Testis (tissue), 3 donors: ENCODE measurements around the gene TXNDC16. TPM values are rescaled to one million over a fixed set of nuclear protein-coding genes. Genes with fewer than 3 reads are reported as not detected.

Experiments
- DNase-seq: peaks from one replicate; pipeline ENCODE4 v3.0.0-alpha.2; 2019
- H3K27ac ChIP-seq, 2 donors: fragments of 200-600 bp; sonication (generic); one replicate each; pipeline ENCODE4 v1.5.1; 2019
- H3K27me3 ChIP-seq: fragments of 200-600 bp; sonication (generic); one replicate; pipeline ENCODE4 v1.5.1; 2019
- H3K36me3 ChIP-seq: fragments of 200-600 bp; sonication (generic); one replicate; pipeline ENCODE4 v1.5.1; 2017; ENCODE audit warnings: low read depth; ENCODE audit errors: missing control alignments
- H3K4me1 ChIP-seq: fragments of 200-600 bp; sonication (generic); one replicate; pipeline ENCODE4 v1.5.1; 2019
- H3K4me3 ChIP-seq, 2 donors: fragments of 200-600 bp; sonication (generic); one replicate each; pipeline ENCODE4 v1.5.1; 2017 to 2019
- H3K9me3 ChIP-seq: fragments of 200-600 bp; sonication (generic); one replicate; pipeline ENCODE4 v1.5.1; 2017
- CTCF ChIP-seq, 3 experiments: fragments of 450-650 bp in 2 of 3; fragments of 200-600 bp in 1 of 3; sonication (generic) in 1 of 3; IDR thresholded peaks; one replicate each; pipeline ENCODE4 v1.5.1; 2016 to 2019; ENCODE audit warnings: antibody characterized with exemption in 3 of 3, mild to moderate bottlenecking in 2 of 3, moderate library complexity in 1 of 3
- POLR2A ChIP-seq: fragments of 450-650 bp; IDR thresholded peaks from one replicate; pipeline ENCODE4 v1.6.1; 2017; ENCODE audit warnings: antibody characterized with exemption, mild to moderate bottlenecking, moderate library complexity
- WGBS, 2 donors: methylation state at CpG; one replicate each; pipeline ENCODE4 v1.1.5; 2018; 5-methylcytosine and 5-hydroxymethylcytosine counted together
- intact Hi-C: fragments of 100-400 bp; cut with DNase I; formaldehyde crosslinking; loops from one replicate; pipeline ENCODE4 v1.15.1; 2023; ENCODE audit warnings: low total_unique reads
- polyA plus RNA-seq: library from polyadenylated mRNA; stranded (reverse); fragments of 350-450 nt; fragmentation: Illumina TruSeq; extraction: RNeasy Lipid Tissue Mini Kit (QIAGEN cat#74804); gene quantifications from one replicate; pipeline ENCODE4 v1.2.3, GENCODE V29; 2014; ENCODE audit warnings: low read depth, low replicate concordance; ENCODE audit not compliant: insufficient read depth
- total RNA-seq, 2 donors: library from RNA; depleted of rRNA; stranded (reverse); fragments of >200 nt; gene quantifications; one replicate each; pipeline ENCODE4 v1.2.3, GENCODE V29; 2016

The TXNDC16 gene
- total and polyA plus RNA-seq, 3 donors from 2014 or later: 11.9 to 21.5 (median 15.8) TPM

DNA sequence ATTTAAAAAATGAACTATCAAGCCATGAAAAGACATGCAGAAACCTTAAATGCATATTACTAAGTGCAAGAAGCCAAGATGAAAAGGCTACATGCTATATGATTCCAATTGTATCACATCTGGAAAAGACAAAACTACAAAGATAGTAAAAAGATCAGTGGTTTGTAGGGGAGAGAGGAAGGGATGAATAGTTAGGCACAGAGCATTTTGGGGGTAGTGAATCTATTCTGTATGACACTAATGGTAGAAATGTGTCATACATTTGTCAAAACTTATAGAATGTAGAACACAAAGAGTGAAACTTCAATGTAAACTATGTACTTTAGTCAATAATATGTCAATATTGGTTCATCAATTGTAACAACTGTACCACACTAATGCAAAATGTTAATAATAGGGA, 20.8 kb downstream of the TXNDC16 start:
- Histone ChIP-seq H3K27ac (no peak overlapping the region), H3K9me3 (no peaks in the 10 kb centered on the region), H3K27me3 (no peaks in the 10 kb centered on the region), H3K4me1 (no peaks in the 10 kb centered on the region), H3K36me3 (no peaks in the 10 kb centered on the region), H3K4me3 (no peak overlapping the region)
- TF ChIP-seq CTCF (IDR thresholded peaks at IDR 0.05) (no peak), POLR2A (no peak)
- intact Hi-C loops: no loop called here
- no peak for DNase-seq

DNA sequence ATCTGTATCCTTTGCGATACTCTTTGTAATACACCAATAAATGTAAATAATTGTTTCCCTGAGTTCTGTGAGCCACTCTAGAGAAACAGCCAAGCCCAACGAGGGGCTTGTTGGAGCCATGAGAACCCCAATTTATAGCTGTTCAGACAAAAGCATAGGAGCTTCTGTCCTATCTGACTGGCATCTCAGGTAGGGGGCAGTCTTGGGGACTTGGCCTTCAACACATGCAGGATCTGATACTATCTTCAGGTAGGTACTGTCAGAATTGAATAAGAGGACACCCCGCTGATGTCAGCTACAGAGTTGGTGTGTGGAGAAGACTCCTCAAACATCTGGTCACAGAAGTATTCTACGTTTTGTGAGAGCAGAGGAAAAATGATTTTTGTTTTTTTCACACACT, 25.3 kb downstream of the TXNDC16 start:
- Histone ChIP-seq H3K9me3 (no peaks in the 10 kb centered on the region), H3K4me1 (no peaks in the 10 kb centered on the region), H3K4me3 (no peak overlapping the region), H3K36me3 (no peaks in the 10 kb centered on the region), H3K27me3 (no peaks in the 10 kb centered on the region), H3K27ac (no peak overlapping the region)
- DNase-seq: no peak
- intact Hi-C loops: no loop called here
- TF ChIP-seq CTCF (IDR thresholded peaks at IDR 0.05) (no peak), POLR2A (no peak)
- WGBS, 2 donors: 90 to 96% methylated on average over 4 of the region's 4 CpGs

DNA sequence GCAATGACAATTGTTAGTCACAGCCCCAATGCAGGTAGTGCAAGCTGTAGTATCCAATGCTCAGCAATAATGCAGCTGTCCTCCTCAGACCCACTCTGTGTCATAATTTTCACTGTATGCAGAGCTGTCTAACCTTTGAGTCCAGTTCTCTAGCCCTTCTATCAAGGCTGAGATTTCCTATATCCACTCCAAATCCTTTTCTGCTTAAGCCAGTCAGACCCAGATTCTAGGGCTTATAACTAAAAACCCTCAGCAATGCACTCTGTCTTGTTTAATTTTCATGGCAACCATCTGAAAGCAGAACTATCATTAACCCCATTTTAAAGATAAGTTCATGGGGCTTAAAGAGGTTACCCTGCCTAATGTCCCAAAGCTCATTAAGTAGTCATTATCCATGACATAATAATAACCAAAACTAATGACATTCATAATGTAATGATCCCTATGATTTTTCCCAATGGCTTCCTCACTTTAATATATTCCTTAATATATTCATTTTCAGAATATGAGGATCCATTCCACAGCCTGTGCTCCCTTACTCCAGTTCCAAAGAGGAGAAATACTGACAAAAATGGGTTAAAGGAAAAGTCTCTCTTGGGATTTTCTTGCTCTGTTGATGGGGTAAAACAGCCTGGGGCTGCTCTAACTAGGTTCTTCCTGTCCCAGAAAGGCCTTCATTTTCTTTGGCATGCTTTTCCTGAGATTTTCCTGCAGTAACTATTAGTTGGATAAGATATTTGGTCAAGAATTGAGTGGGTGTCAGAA, 29.5 kb downstream of the TXNDC16 start:
- no peak overlapping the region for H3K4me3 ChIP-seq
- DNase-seq: no peak
- H3K27me3 ChIP-seq: no peaks in the 10 kb centered on the region
- intact Hi-C loops: no loop called here
- no peaks in the 10 kb centered on the region for H3K9me3 ChIP-seq
- no peak overlapping the region for H3K27ac ChIP-seq
- no peaks in the 10 kb centered on the region for H3K36me3 ChIP-seq
- no peak for TF ChIP-seq CTCF (IDR thresholded peaks at IDR 0.05)
- no peak for TF ChIP-seq POLR2A
- H3K4me1 ChIP-seq: no peaks in the 10 kb centered on the region

- no peak for DNase-seq
- WGBS, 2 donors: 61 to 89% methylated on average over 1 of the region's 1 CpG
- H3K4me3 ChIP-seq: no peak overlapping the region
- no peak overlapping the region for H3K27ac ChIP-seq
- H3K27me3 ChIP-seq: no peaks in the 10 kb centered on the region
- no peaks in the 10 kb centered on the region for H3K36me3 ChIP-seq
- no peaks in the 10 kb centered on the region for H3K9me3 ChIP-seq
- H3K4me1 ChIP-seq: no peaks in the 10 kb centered on the region
- intact Hi-C loops: no loop called here
- no peak for TF ChIP-seq CTCF (IDR thresholded peaks at IDR 0.05)
- TF ChIP-seq POLR2A: no peak
These were observed 30.3 kb downstream of the TXNDC16 start for GRCh38 chr14:52522033-52522432.
